Liver (tissue), 10 donors: ENCODE measurements around the gene PGC. TPM values are rescaled to one million over a fixed set of nuclear protein-coding genes. Genes with fewer than 3 reads are reported as not detected.

ENCODE experiments used
- DNase-seq: peaks from one replicate; pipeline ENCODE4 v3.0.0-alpha.2; 2017; ENCODE audit warnings: low spot score
- H3K27ac ChIP-seq, 2 donors: one replicate each; pipeline ENCODE4 v1.7.0; 2013; ENCODE audit warnings: inconsistent platforms in 2 of 2, low read length in 2 of 2, control low read depth in 1 of 2, low read depth in 1 of 2, mild to moderate bottlenecking in 1 of 2
- H3K27me3 ChIP-seq, 4 donors: one replicate each; pipeline versions ENCODE4 v1.6.1 to v1.7.0; 2013; ENCODE audit warnings: low read length in 3 of 4, inconsistent platforms in 1 of 4, mild to moderate bottlenecking in 1 of 4, moderate library complexity in 1 of 4; ENCODE audit not compliant: control insufficient read depth in 4 of 4, insufficient read depth in 4 of 4
- H3K36me3 ChIP-seq, 4 donors: one replicate each; pipeline versions ENCODE4 v1.6.1 to v1.7.0; 2013; ENCODE audit warnings: low read length in 3 of 4, mild to moderate bottlenecking in 3 of 4, low read depth in 1 of 4, moderate library complexity in 1 of 4; ENCODE audit not compliant: control insufficient read depth in 4 of 4, insufficient read depth in 3 of 4
- H3K4me1 ChIP-seq, 4 donors: one replicate each; pipeline versions ENCODE4 v1.6.1 to v1.7.0; 2013; ENCODE audit warnings: low read length in 3 of 4, mild to moderate bottlenecking in 3 of 4, moderate library complexity in 1 of 4; ENCODE audit not compliant: control insufficient read depth in 4 of 4, insufficient read depth in 4 of 4
- H3K4me3 ChIP-seq, 3 donors: one replicate each; pipeline versions ENCODE4 v1.6.1 to v1.7.0; 2013; ENCODE audit warnings: low read length in 3 of 3, control low read depth in 1 of 3, low read depth in 1 of 3, mild to moderate bottlenecking in 1 of 3
- H3K9ac ChIP-seq, 2 donors: one replicate each; pipeline ENCODE4 v1.7.0; 2013; ENCODE audit warnings: low read length in 2 of 2, mild to moderate bottlenecking in 2 of 2, moderate library complexity in 2 of 2, control low read depth in 1 of 2, low read depth in 1 of 2
- H3K9me3 ChIP-seq, 4 donors: one replicate each; pipeline versions ENCODE4 v1.6.1 to v1.7.0; 2013; ENCODE audit warnings: low read length in 3 of 4; ENCODE audit not compliant: control insufficient read depth in 4 of 4
- ATF3 ChIP-seq: IDR thresholded peaks from 2 replicates; pipeline ENCODE4 v1.6.1; 2016; ENCODE audit warnings: antibody characterized with exemption
- CTCF ChIP-seq: fragments of 150-350 bp; IDR thresholded peaks from 2 replicates; pipeline ENCODE4 v1.5.1; 2017; ENCODE audit warnings: improper control_type of control experiment, low read depth, low read length; ENCODE audit not compliant: missing input control
- EGR1 ChIP-seq, 2 donors: IDR thresholded peaks; 2 replicates each; pipeline ENCODE4 v1.6.1; 2016 to 2018; ENCODE audit warnings: antibody characterized with exemption in 2 of 2, low read depth in 2 of 2
- FOXA2 ChIP-seq: IDR thresholded peaks from 2 replicates; pipeline ENCODE4 v1.6.1; 2016; ENCODE audit warnings: antibody characterized with exemption
- GABPA ChIP-seq, 2 donors: IDR thresholded peaks in 1 of 2; conservative IDR thresholded peaks in 1 of 2; 2 replicates each; pipeline ENCODE4 v1.6.1; 2016; ENCODE audit warnings: antibody characterized with exemption in 2 of 2, mild to moderate bottlenecking in 1 of 2, moderate library complexity in 1 of 2
- HNF4A ChIP-seq, 2 donors: conservative IDR thresholded peaks; 2 replicates each; pipeline ENCODE4 v1.6.1; 2016; ENCODE audit warnings: antibody characterized with exemption in 2 of 2, mild to moderate bottlenecking in 2 of 2
- HNF4G ChIP-seq: IDR thresholded peaks from 2 replicates; pipeline ENCODE4 v1.6.1; 2016; ENCODE audit warnings: antibody characterized with exemption
- JUND ChIP-seq, 2 donors: IDR thresholded peaks; 2 replicates each; pipeline ENCODE4 v1.6.1; 2016; ENCODE audit warnings: antibody characterized with exemption in 2 of 2
- NR2F2 ChIP-seq: IDR thresholded peaks from 2 replicates; pipeline ENCODE4 v1.6.1; 2016; ENCODE audit warnings: antibody characterized with exemption
- RAD21 ChIP-seq, 2 donors: IDR thresholded peaks; 2 replicates each; pipeline ENCODE4 v1.6.1; 2016; ENCODE audit warnings: antibody characterized with exemption in 2 of 2, mild to moderate bottlenecking in 2 of 2
- REST ChIP-seq: IDR thresholded peaks from 2 replicates; pipeline ENCODE4 v1.6.1; 2016; ENCODE audit warnings: antibody characterized with exemption, mild to moderate bottlenecking
- RXRA ChIP-seq, 2 donors: IDR thresholded peaks; 2 replicates each; pipeline ENCODE4 v1.6.1; 2017 to 2018; ENCODE audit warnings: antibody characterized with exemption in 2 of 2, mild to moderate bottlenecking in 1 of 2
- TAF1 ChIP-seq: conservative IDR thresholded peaks from 2 replicates; pipeline ENCODE4 v1.6.1; 2016; ENCODE audit warnings: antibody characterized with exemption, mild to moderate bottlenecking
- YY1 ChIP-seq: IDR thresholded peaks from 2 replicates; pipeline ENCODE4 v1.6.1; 2016; ENCODE audit warnings: antibody characterized with exemption, mild to moderate bottlenecking
- ZBTB33 ChIP-seq: IDR thresholded peaks from 2 replicates; pipeline ENCODE4 v1.6.1; 2016; ENCODE audit warnings: antibody characterized with exemption
- WGBS: extraction: QIAGEN DNeasy Blood & Tissue Kit; methylation state at CpG from one replicate; pipeline ENCODE4 v1.1.7; 2013; 5-methylcytosine and 5-hydroxymethylcytosine counted together
- polyA plus RNA-seq, 2 donors: library from polyadenylated mRNA; stranded (reverse) in 1 of 2; unstranded in 1 of 2; fragments of 200-250 nt in 1 of 2; fragments of >200 nt in 1 of 2; fragmentation: Nextera tagmentation in 1 of 2; extraction: Ambion mirVana in 1 of 2; gene quantifications; one replicate each; pipeline versions ENCODE4 v1.2.1 to v1.2.3, GENCODE V29; 2013 to 2015
- small RNA-seq: library from RNA; depleted of rRNA; stranded (forward); fragments of <200 nt; gene quantifications from one replicate; pipeline ENCODE3, GENCODE V24; 2014
- total RNA-seq, 2 donors: library from RNA; depleted of rRNA; stranded (reverse); fragments of >200 nt; gene quantifications; one replicate each; pipeline ENCODE4 v1.2.3, GENCODE V29; 2014
- donor health status: healthy.
- donor health status: healthy.
- donor health status: healthy.
- donor health status: healthy.
- donor health status: healthy.

The PGC gene
- total and polyA plus RNA-seq, 4 donors, result 0.05 to 0.18 TPM; not detected in 2

- Histone ChIP-seq H3K9me3 (no peaks in the 10 kb centered on the region), H3K27me3 (no peaks in the 10 kb centered on the region), H3K27ac (no peak overlapping the region), H3K9ac (no peak overlapping the region), H3K4me3 (no peak overlapping the region), H3K4me1 (peaks cover 1 to 10% (median 6%) of the 10 kb centered on the region in 4 donors), H3K36me3 (peaks cover 1 to 31% (median 3%) of the 10 kb centered on the region in 4 donors)
- TF ChIP-seq NR2F2, result no peak
- no peak for TF ChIP-seq CTCF
- no peak for TF ChIP-seq RAD21 (IDR thresholded peaks at IDR 0.05)
- TF ChIP-seq HNF4A (conservative IDR thresholded peaks at IDR 0.05), result no peak
- no peak for TF ChIP-seq ZBTB33
- TF ChIP-seq JUND (IDR thresholded peaks at IDR 0.05), result no peak
- TF ChIP-seq ATF3, result no peak
- no peak for TF ChIP-seq HNF4G
- no peak for TF ChIP-seq RXRA (IDR thresholded peaks at IDR 0.05)
- no peak for TF ChIP-seq YY1
- TF ChIP-seq TAF1, result no peak
- TF ChIP-seq REST, result no peak
- TF ChIP-seq FOXA2, result no peak
- no peak for TF ChIP-seq EGR1 (IDR thresholded peaks at IDR 0.05; ENCODE audit: low read depth in 2 of 2)
- no peak for TF ChIP-seq GABPA (IDR thresholded peaks at IDR 0.05 in 1 of 2, conservative IDR thresholded peaks at IDR 0.05 in 1 of 2)
- 83% methylated on average over 9 of the region's 9 CpGs for WGBS
- no peak for DNase-seq
These were observed 59.6 kb downstream of the PGC start for GRCh38 chr6:41687501-41688175.

Small RNAs within 50 kb of the gene (small RNA-seq; reads per million reads assigned to genes)
- not detected for gene AL365205.2
- gene AL365205.3, result not detected

Other genes starting within 250 kb of the PGC start
- 1 to 10 TPM; 3.7 to 4.9 TPM for gene FOXP4, start 201.0 kb downstream of the PGC start, total RNA-seq
- gene FOXP4, start 201.0 kb downstream of the PGC start, polyA plus RNA-seq, result 10 to 100 TPM in 1 of 2 donors, 1 to 10 TPM in 1; 2.5 to 16.0 TPM
- gene MDFI, start 108.9 kb downstream of the PGC start, total RNA-seq, result 1 to 10 TPM in 1 of 2 donors, under 1 TPM in 1; 0.50 to 2.8 TPM
- under 1 TPM in 1 of 2 donors, not detected in 1; 0.24 TPM for gene MDFI, start 108.9 kb downstream of the PGC start, polyA plus RNA-seq
- gene TFEB, start 11.8 kb downstream of the PGC start, total RNA-seq, result 1 to 10 TPM; 1.1 to 6.2 TPM
- 1 to 10 TPM; 3.0 to 4.6 TPM for gene TFEB, start 11.8 kb downstream of the PGC start, polyA plus RNA-seq
- 1 to 10 TPM in 1 of 2 donors, under 1 TPM in 1; 0.42 to 1.3 TPM for gene FRS3, start 32.5 kb upstream of the PGC start, total RNA-seq
- 1 to 10 TPM; 1.4 to 1.6 TPM for gene FRS3, start 32.5 kb upstream of the PGC start, polyA plus RNA-seq
- 1 to 10 TPM in 1 of 2 donors, under 1 TPM in 1; 0.37 to 1.4 TPM for gene PRICKLE4, start 33.4 kb upstream of the PGC start, total RNA-seq
- gene PRICKLE4, start 33.4 kb upstream of the PGC start, polyA plus RNA-seq, result under 1 TPM in 1 of 2 donors, not detected in 1; 0.98 TPM
- gene TOMM6, start 40.3 kb upstream of the PGC start, total RNA-seq, result 10 to 100 TPM; 48.2 to 50.1 TPM
- 100 to 1,000 TPM; 122 to 123 TPM for gene TOMM6, start 40.3 kb upstream of the PGC start, polyA plus RNA-seq
- gene USP49, start 148.0 kb upstream of the PGC start, total RNA-seq, result 1 to 10 TPM; 1.8 to 3.4 TPM
- gene USP49, start 148.0 kb upstream of the PGC start, polyA plus RNA-seq, result under 1 TPM; 0.33 to 0.43 TPM
- gene MED20, start 173.7 kb upstream of the PGC start, total RNA-seq, result 10 to 100 TPM; 10.5 to 11.9 TPM
- gene MED20, start 173.7 kb upstream of the PGC start, polyA plus RNA-seq, result 1 to 10 TPM; 3.5 to 6.6 TPM
- gene BYSL, start 174.1 kb upstream of the PGC start, total RNA-seq, result 10 to 100 TPM in 1 of 2 donors, 1 to 10 TPM in 1; 7.6 to 11.6 TPM
- gene BYSL, start 174.1 kb upstream of the PGC start, polyA plus RNA-seq, result 1 to 10 TPM; 5.4 to 9.6 TPM
- 10 to 100 TPM; 24.8 to 54.3 TPM for gene CCND3, start 194.4 kb upstream of the PGC start, total RNA-seq
- gene CCND3, start 194.4 kb upstream of the PGC start, polyA plus RNA-seq, result 10 to 100 TPM; 11.6 to 21.7 TPM